HG02678 (cell line): ENCODE measurements around the gene HEXA.

Experiments
- ATAC-seq: cut with Tn5 transposase; IDR thresholded peaks from one replicate; pipeline ENCODE4 v1.9.1; 2021; ENCODE audit warnings: mild to moderate bottlenecking, moderate library complexity; ENCODE audit not compliant: unreplicated experiment

Gene HEXA

GRCh38 chr15:72377331-72377730, 1.5 kb upstream of the HEXA start:
- no peak for ATAC-seq

- peak; percentile 41 for ATAC-seq
Measured at GRCh38 chr15:72375501-72375845, 341 bp downstream of the HEXA start.

- no peak for ATAC-seq
Measured at GRCh38 chr15:72372361-72372760, 3.5 kb downstream of the HEXA start.

- no peak for ATAC-seq
Measured at GRCh38 chr15:72369964-72370363, 5.8 kb downstream of the HEXA start.

GRCh38 chr15:72368899-72369298, 6.9 kb downstream of the HEXA start:
- ATAC-seq = no peak

GRCh38 chr15:72368325-72368724, 7.5 kb downstream of the HEXA start:
- no peak for ATAC-seq

- ATAC-seq = peak; percentile 79
Measured at GRCh38 chr15:72365844-72366243, 10.0 kb downstream of the HEXA start.

- no peak for ATAC-seq
Measured at GRCh38 chr15:72361176-72361575, 14.6 kb downstream of the HEXA start.

GRCh38 chr15:72358650-72359171, 17.1 kb downstream of the HEXA start:
- no peak for ATAC-seq

- no peak for ATAC-seq
Measured at GRCh38 chr15:72358121-72358520, 17.7 kb downstream of the HEXA start.

- no peak for ATAC-seq
Measured at GRCh38 chr15:72354496-72354895, 21.3 kb downstream of the HEXA start.

GRCh38 chr15:72353266-72353665, 22.5 kb downstream of the HEXA start:
- ATAC-seq = no peak

GRCh38 chr15:72345806-72346205, 30.0 kb downstream of the HEXA start:
- no peak for ATAC-seq

- no peak for ATAC-seq
Measured at GRCh38 chr15:72345280-72345679, 30.5 kb downstream of the HEXA start.

GRCh38 chr15:72344602-72345001, 31.2 kb downstream of the HEXA start:
- ATAC-seq = no peak

- no peak for ATAC-seq
Measured at GRCh38 chr15:72342385-72342784, 33.4 kb downstream of the HEXA start.

GRCh38 chr15:72341361-72341760, 34.5 kb downstream of the HEXA start:
- no peak for ATAC-seq

- no peak for ATAC-seq
Measured at GRCh38 chr15:72340366-72340765, 35.4 kb downstream of the HEXA start.

- ATAC-seq = no peak
Measured at GRCh38 chr15:72339777-72340177, 36.0 kb downstream of the HEXA start.

GRCh38 chr15:72338617-72339321, 37.0 kb downstream of the HEXA start:
- no peak for ATAC-seq

GRCh38 chr15:72338148-72338547, 37.7 kb downstream of the HEXA start:
- ATAC-seq = no peak

- no peak for ATAC-seq
Measured at GRCh38 chr15:72334842-72335241, 41.0 kb downstream of the HEXA start.

- ATAC-seq = no peak
Measured at GRCh38 chr15:72331021-72331420, 44.8 kb downstream of the HEXA start.
